ENCODE measurements around the gene OXCT1.

DNA sequence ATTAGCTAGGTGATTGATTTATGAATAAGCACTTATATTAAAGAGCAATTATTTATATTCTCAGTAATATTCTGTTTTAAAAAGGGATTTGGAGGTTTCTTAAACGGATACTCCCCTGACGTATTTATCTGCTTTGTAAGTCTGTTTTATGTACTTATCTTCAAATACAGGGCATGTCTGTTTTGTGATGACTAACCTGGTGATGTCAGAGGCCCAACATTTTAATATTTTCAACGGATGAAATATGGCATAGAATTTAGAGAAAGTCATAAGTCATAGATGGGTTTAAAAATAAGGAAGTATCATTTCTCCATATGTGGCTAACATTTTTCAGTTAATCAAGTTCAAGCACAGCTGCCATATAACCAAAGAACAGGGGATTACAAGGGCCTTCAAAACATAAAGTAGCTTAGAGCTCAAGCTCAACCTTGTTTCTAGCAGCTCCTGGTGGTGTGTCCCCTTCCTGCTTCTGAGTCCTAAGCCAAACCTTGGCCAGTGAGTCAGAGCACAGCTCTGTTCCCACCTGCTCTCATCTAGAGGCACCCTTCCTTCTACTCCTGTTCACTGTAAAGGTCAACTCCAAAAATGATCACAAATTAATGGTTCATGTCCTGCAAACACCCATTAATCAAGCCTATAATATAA is 131.4 kb downstream of the OXCT1 start:
- TF ChIP-seq GATA3 (IDR thresholded peaks at IDR 0.05; ENCODE audit: low read depth, low read length) (no peak), GATA2 (IDR thresholded peaks at IDR 0.05; ENCODE audit: low read depth, low read length) (no peak)

Measured in SH-SY5Y (cell line).